K562 (cell line): Measurements from ENCODE around the gene CHAMP1. TPM values are rescaled to one million over a fixed set of nuclear protein-coding genes. Genes with fewer than 3 reads are reported as not detected.
A peak's percentile ranks its signal among the peaks of the same experiment; 100 is the strongest.

ENCODE experiments used
- ATF2 ChIP-seq: sonication (generic); formaldehyde crosslinking; IDR thresholded peaks from 2 replicates; pipeline ENCODE4 v1.8.1; 2022; ENCODE audit warnings: missing genetic modification reagents
- ATF4 ChIP-seq: fragments of 450-650 bp; formaldehyde crosslinking; IDR thresholded peaks from 2 replicates; pipeline ENCODE4 v1.4.0; 2022; ENCODE audit warnings: mild to moderate bottlenecking, moderate library complexity
- E2F1 ChIP-seq: sonication (generic); formaldehyde crosslinking; IDR thresholded peaks from 2 replicates; pipeline ENCODE4 v1.8.1; 2023; ENCODE audit warnings: mild to moderate bottlenecking, missing genetic modification reagents, moderate library complexity
- E2F8 ChIP-seq: fragments of 450-650 bp; IDR thresholded peaks from 2 replicates; pipeline ENCODE4 v1.7.1; 2018; ENCODE audit warnings: mild to moderate bottlenecking, low read depth; ENCODE audit not compliant: partially characterized antibody
- ELF2 ChIP-seq: fragments of 250-450 bp; sonication (Bioruptor Pico); IDR thresholded peaks from 2 replicates; pipeline ENCODE4 v1.5.0; 2021; ENCODE audit warnings: mild to moderate bottlenecking
- HINFP ChIP-seq: fragments of 450-650 bp; conservative IDR thresholded peaks from 2 replicates; pipeline ENCODE4 v1.6.1; 2016; ENCODE audit warnings: missing genetic modification characterization, low read depth, mild to moderate bottlenecking, control low read depth, missing compliant biosample characterization
- KHSRP ChIP-seq: fragments of 450-650 bp; IDR thresholded peaks from 2 replicates; pipeline ENCODE4 v1.6.1; 2017
- KLF6 ChIP-seq: fragments of 250-450 bp; sonication (Bioruptor Pico); IDR thresholded peaks from 2 replicates; pipeline ENCODE4 v1.4.0; 2020; ENCODE audit warnings: mild to moderate bottlenecking, moderate library complexity, borderline replicate concordance
- NFATC3 ChIP-seq: fragments of 450-650 bp; IDR thresholded peaks from 2 replicates; pipeline ENCODE4 v1.6.1; 2017; ENCODE audit warnings: mild to moderate bottlenecking
- NR2F6 ChIP-seq: fragments of 450-650 bp; formaldehyde crosslinking; IDR thresholded peaks from 2 replicates; pipeline ENCODE4 v1.4.0; 2020; ENCODE audit warnings: mild to moderate bottlenecking
- POLR2AphosphoS5 ChIP-seq: IDR thresholded peaks from 2 replicates; pipeline ENCODE4 v1.6.1; 2011; ENCODE audit warnings: mild to moderate bottlenecking, low read depth, low read length, moderate library complexity; ENCODE audit not compliant: control insufficient read depth, insufficient read depth
- POLR2B ChIP-seq: fragments of 450-650 bp; IDR thresholded peaks from 2 replicates; pipeline ENCODE4 v1.6.1; 2018; ENCODE audit warnings: low read depth; ENCODE audit not compliant: partially characterized antibody
- POLR2G ChIP-seq: fragments of 200-400 bp; formaldehyde crosslinking; IDR thresholded peaks from 2 replicates; pipeline ENCODE4 v1.6.1; 2017; ENCODE audit warnings: low read depth, mild to moderate bottlenecking, antibody characterized with exemption, low read length, moderate library complexity
- SMARCC2 ChIP-seq: fragments of 450-650 bp; IDR thresholded peaks from 2 replicates; pipeline ENCODE4 v1.6.1; 2017; ENCODE audit warnings: antibody characterized with exemption, moderate library complexity, mild to moderate bottlenecking, low read depth
- ZHX1 ChIP-seq: fragments of 150-350 bp; conservative IDR thresholded peaks from 2 replicates; pipeline ENCODE4 v1.6.1; 2014; ENCODE audit warnings: low read length
- polyA plus RNA-seq, 8 experiments: library from polyadenylated mRNA; depleted of rRNA in 4 of 8; stranded (reverse) in 5 of 8; unstranded in 3 of 8; fragments of >200 nt; fragmentation: Nextera tagmentation in 2 of 8; fragmentation: Illumina TruSeq in 1 of 8; extraction: Ambion mirVana in 2 of 8; extraction: Trizol in 1 of 8; gene quantifications; 2 replicates each; pipeline versions ENCODE4 v1.2.1 to v1.2.3, GENCODE V29; 2011 to 2014; ENCODE audit warnings: inconsistent platforms in 1 of 8, missing spikeins in 1 of 8
- total RNA-seq, 7 experiments: library from RNA; depleted of rRNA in 6 of 7; stranded (reverse); fragments of >200 nt in 6 of 7; fragmentation: Illumina TruSeq in 2 of 7; extraction: Trizol in 2 of 7; gene quantifications; 2 replicates each; pipeline versions ENCODE4 v1.2.1 to v1.2.3, GENCODE V29; 2011 to 2021; ENCODE audit warnings: low replicate concordance in 1 of 7

CHAMP1 gene
- total and polyA plus RNA-seq, 9 of the 15 experiments (the other 6 are each of a cell fraction or from before 2014, with no cell fraction given): 0.70 to 40.6 (median 15.3) TPM

GRCh38 chr13:114314074-114314912 lies at the start of gene CHAMP1 (continued):
- TF ChIP-seq E2F8 (peak; percentile 62), E2F1 (CRISPR knock-in tag) (peak; percentile 85), KHSRP (no peak), ZHX1 (no peak), SMARCC2 (no peak), POLR2AphosphoS5 (peak; percentile 82), ELF2 (CRISPR knock-in tag) (peak; percentile 22; the same call in 1 of the 2 replicates), POLR2B (no peak), POLR2G (peak; percentile 99), NFATC3 (no peak), HINFP (tag) (no peak), KLF6 (CRISPR knock-in tag) (no peak), NR2F6 (CRISPR knock-in tag) (no peak), ATF4 (CRISPR knock-in tag) (no peak), ATF2 (CRISPR knock-in tag) (no peak)
